HEK293T (cell line): ENCODE results near the gene SLC7A7.
"Not testable (repeated sequence)": the region's sequence is repeated elsewhere in the genome, so short reads cannot be mapped to it uniquely, and the experiment has no call there.

Experiments used
- CTCF ChIA-PET: fragments of 350-600 bp; formaldehyde crosslinking; extraction: SDS; loops from one replicate; lab custom pipeline; 2021; ENCODE audit warnings: antibody characterized with exemption, inconsistent platforms; lab: Yijun Ruan, JAX
- POLR2A ChIA-PET: fragments of 350-600 bp; formaldehyde crosslinking; extraction: SDS; loops from one replicate; lab custom pipeline; 2020; ENCODE audit warnings: antibody characterized with exemption, inconsistent platforms; lab: Yijun Ruan, JAX
- DNase-seq: peaks from one replicate; pipeline ENCODE4 v3.0.0; 2012; ENCODE audit warnings: mixed read lengths; ENCODE audit errors: extremely low spot score
- ARNT ChIP-seq: fragments of 450-650 bp; IDR thresholded peaks from 2 replicates; pipeline ENCODE4 v1.6.1; 2017; ENCODE audit warnings: mild to moderate bottlenecking
- BHLHE40 ChIP-seq: fragments of 450-650 bp; IDR thresholded peaks from 2 replicates; pipeline ENCODE4 v1.6.1; 2016; ENCODE audit warnings: mild to moderate bottlenecking, moderate library complexity, borderline replicate concordance
- CTBP1 ChIP-seq: fragments of 450-650 bp; IDR thresholded peaks from 2 replicates; pipeline ENCODE4 v1.6.1; 2016; ENCODE audit warnings: borderline replicate concordance
- ELF4 ChIP-seq: fragments of 450-650 bp; IDR thresholded peaks from 2 replicates; pipeline ENCODE4 v1.6.1; 2017; ENCODE audit warnings: antibody characterized with exemption
- FOXA1 ChIP-seq: fragments of 450-650 bp; IDR thresholded peaks from 2 replicates; pipeline ENCODE4 v1.6.1; 2016; ENCODE audit warnings: mild to moderate bottlenecking
- FOXK2 ChIP-seq: fragments of 450-650 bp; IDR thresholded peaks from 2 replicates; pipeline ENCODE4 v1.6.1; 2016; ENCODE audit warnings: mild to moderate bottlenecking
- FOXM1 ChIP-seq: fragments of 450-650 bp; IDR thresholded peaks from 2 replicates; pipeline ENCODE4 v1.6.1; 2017; ENCODE audit warnings: mild to moderate bottlenecking, borderline replicate concordance
- HDGF ChIP-seq: fragments of 450-650 bp; IDR thresholded peaks from 2 replicates; pipeline ENCODE4 v1.6.1; 2017; ENCODE audit warnings: antibody characterized with exemption, borderline replicate concordance
- L3MBTL2 ChIP-seq: fragments of 450-650 bp; conservative IDR thresholded peaks from 2 replicates; pipeline ENCODE4 v1.6.1; 2016; ENCODE audit warnings: mild to moderate bottlenecking
- LEF1 ChIP-seq: fragments of 450-650 bp; IDR thresholded peaks from 2 replicates; pipeline ENCODE4 v1.6.1; 2017; ENCODE audit warnings: mild to moderate bottlenecking, borderline replicate concordance
- NFRKB ChIP-seq: fragments of 450-650 bp; IDR thresholded peaks from 2 replicates; pipeline ENCODE4 v1.6.1; 2016; ENCODE audit warnings: mild to moderate bottlenecking, moderate library complexity
- SP1 ChIP-seq: fragments of 450-650 bp; IDR thresholded peaks from 2 replicates; pipeline ENCODE4 v1.6.1; 2017
- SUZ12 ChIP-seq: fragments of 450-650 bp; IDR thresholded peaks from 2 replicates; pipeline ENCODE4 v1.6.1; 2016; ENCODE audit warnings: mild to moderate bottlenecking
- TARDBP ChIP-seq: fragments of 450-650 bp; IDR thresholded peaks from 2 replicates; pipeline ENCODE4 v1.6.1; 2016
- ZNF384 ChIP-seq: fragments of 450-650 bp; IDR thresholded peaks from 2 replicates; pipeline ENCODE4 v1.6.1; 2016
- TF ChIP-seq, protein P1 (sequence below): fragments of 450-650 bp; IDR thresholded peaks from 2 replicates; pipeline ENCODE4 v1.6.1; 2016

Gene SLC7A7

DNA sequence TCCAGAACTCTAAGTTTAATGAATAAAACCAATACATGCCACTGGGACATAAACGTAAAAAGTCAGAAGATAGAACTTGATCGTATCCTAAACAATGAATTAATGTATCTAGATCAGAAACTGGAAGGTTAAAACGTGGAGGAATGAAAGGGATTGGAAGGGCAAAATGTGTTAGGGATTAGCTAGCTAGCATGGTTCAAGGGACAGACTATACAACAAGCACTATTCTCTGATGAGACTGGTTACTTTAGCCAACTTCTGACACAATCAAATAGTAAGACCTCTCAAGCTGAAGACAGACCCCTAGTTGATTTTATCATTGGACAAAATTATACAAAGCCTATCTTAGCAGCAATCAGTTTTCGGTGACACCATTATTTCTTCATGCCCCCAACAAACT lies 67.5 kb downstream of the SLC7A7 start:
- TF ChIP-seq SP1 (no peak), FOXK2 (no peak), NFRKB (no peak), SUZ12 (no peak), LEF1 (no peak), CTBP1 (no peak), ZNF384 (no peak), ELF4 (no peak), BHLHE40 (no peak), TARDBP (no peak), L3MBTL2 (no peak), FOXA1 (no peak)
- TF ChIP-seq, protein P1, sequence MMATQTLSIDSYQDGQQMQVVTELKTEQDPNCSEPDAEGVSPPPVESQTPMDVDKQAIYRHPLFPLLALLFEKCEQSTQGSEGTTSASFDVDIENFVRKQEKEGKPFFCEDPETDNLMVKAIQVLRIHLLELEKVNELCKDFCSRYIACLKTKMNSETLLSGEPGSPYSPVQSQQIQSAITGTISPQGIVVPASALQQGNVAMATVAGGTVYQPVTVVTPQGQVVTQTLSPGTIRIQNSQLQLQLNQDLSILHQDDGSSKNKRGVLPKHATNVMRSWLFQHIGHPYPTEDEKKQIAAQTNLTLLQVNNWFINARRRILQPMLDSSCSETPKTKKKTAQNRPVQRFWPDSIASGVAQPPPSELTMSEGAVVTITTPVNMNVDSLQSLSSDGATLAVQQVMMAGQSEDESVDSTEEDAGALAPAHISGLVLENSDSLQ: no peak
- DNase-seq: no peak
- ChIA-PET CTCF (no interaction called here), POLR2A (interaction anchor here (2.3 kb wide), 1 partner anchor 18 kb away, joined by 16 read pairs; the partner anchor contains the start of gene OXA1L)

DNA sequence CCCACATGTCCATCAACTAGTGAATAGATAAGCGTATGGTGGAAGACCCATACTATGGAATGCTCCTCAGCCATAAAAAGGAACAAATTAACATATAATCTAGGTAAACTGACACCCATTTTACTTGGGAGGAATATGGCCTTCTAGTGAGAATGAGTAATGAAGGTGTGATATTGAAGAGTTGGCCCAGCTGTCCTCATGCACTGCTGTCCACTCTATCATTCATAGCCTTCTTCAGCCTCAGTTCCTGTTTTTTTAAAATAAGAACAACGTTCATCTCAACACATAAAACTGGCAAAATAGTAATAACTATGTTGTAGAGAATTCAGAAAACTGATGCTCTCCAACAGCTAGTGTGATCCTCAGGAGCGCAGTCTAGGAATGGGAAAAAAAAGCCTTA lies 75.2 kb downstream of the SLC7A7 start:
- TF ChIP-seq BHLHE40: no peak
- TF ChIP-seq FOXK2: no peak
- no peak for DNase-seq
- POLR2A ChIA-PET: interaction anchor here (1.7 kb wide), 1 partner anchor 26 kb away, joined by 6 read pairs; the partner anchor contains the start of gene OXA1L
- CTCF ChIA-PET: no interaction called here

DNA sequence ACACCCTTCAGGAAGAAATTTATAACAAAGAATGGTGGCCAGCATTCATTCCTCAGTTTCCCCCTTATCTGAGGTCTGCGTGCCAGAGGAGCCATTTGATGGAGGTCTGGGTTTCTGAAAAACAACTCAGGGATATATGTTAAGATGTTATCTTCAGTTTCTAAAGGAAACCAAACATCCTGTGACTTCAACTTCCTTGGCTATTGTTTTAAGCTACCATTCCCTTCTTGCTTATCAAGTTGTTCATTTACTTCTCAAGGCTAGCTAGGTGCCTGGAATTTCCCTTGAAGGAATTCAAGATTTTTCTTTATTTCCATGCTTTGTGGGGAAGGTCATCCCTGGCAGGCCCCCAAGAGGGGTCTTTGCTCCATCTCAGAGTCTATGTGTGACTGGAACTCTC lies 75.8 kb downstream of the SLC7A7 start:
- no peak for DNase-seq
- ChIA-PET POLR2A (interaction anchor here (1.7 kb wide), 1 partner anchor 26 kb away, joined by 6 read pairs; the partner anchor contains the start of gene OXA1L), CTCF (no interaction called here)
- TF ChIP-seq ELF4 (no peak), ZNF384 (no peak), FOXK2 (no peak), SUZ12 (no peak)

DNA sequence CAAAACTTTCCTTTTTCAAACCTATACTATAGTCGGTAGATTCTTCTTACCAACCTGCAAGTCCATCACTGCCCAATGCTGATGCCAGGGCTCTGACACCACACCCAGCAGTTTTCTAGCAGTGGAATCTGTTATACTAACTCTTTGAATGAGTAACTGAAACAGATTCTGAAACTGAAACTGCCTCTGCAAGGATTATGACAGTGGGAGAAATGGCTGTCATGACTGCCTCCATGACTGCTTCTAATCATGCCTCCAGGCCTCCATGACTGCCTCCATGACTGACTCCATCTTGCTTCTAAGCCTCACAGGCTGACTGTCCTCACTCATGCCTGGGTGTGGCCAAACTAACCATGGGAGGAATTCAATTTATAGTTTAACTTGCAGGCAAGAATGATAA lies 78.2 kb downstream of the SLC7A7 start:
- CTCF ChIA-PET: no interaction called here
- no peak for DNase-seq
- TF ChIP-seq ELF4 (no peak), FOXM1 (no peak), NFRKB (no peak), LEF1 (no peak), FOXK2 (no peak), ARNT (no peak), HDGF (no peak), L3MBTL2 (no peak), CTBP1 (no peak), FOXA1 (no peak), TARDBP (no peak), SUZ12 (no peak), BHLHE40 (no peak), ZNF384 (no peak), SP1 (no peak)
- TF ChIP-seq, protein P1: no peak
- POLR2A ChIA-PET: no interaction called here

DNA sequence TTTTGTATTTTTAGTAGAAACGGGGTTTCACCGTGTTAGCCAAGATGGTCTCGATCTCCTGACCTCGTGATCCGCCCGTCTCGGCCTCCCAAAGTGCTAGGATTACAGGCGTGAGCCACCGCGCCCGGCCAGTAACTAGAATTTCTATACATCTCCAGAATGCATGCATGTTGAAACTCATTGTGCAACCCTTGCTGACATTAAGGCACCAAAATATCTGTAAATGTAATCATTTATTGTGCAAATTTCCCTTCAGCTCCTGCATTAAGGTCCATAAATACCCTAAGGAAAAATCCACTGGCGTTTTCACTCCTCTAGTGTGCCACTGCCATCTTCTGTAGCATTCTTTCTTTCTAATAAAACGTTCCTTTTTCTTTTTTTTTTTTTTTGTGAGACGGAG lies 78.9 kb downstream of the SLC7A7 start:
- DNase-seq, CTCF ChIA-PET, POLR2A ChIA-PET: not testable (repeated sequence)

DNA sequence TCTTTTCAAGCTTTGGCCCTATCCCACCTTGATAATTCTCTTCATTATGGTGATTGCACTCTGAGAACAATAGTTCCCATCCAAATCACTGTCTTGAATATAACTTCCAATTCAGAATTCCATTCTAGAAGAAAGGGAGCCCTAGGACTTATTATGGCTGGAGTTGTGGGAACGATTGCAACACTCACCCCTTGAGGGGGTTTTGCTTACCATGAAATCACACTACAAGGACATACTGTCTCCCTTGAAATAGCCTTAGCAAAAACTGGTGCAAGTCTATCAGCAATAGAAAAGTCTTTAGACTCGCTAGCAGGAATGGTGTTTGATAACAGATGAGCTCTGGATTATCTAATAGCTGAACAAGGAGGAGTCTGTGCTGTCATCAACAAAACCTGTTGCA lies 80.1 kb downstream of the SLC7A7 start:
- ChIA-PET POLR2A (no interaction called here), CTCF (no interaction called here)
- no peak for TF ChIP-seq SP1
- no peak for TF ChIP-seq FOXK2
- no peak for TF ChIP-seq LEF1
- TF ChIP-seq CTBP1: no peak
- TF ChIP-seq TARDBP: no peak
- TF ChIP-seq BHLHE40: no peak
- no peak for TF ChIP-seq L3MBTL2
- no peak for TF ChIP-seq FOXA1
- no peak for DNase-seq

DNA sequence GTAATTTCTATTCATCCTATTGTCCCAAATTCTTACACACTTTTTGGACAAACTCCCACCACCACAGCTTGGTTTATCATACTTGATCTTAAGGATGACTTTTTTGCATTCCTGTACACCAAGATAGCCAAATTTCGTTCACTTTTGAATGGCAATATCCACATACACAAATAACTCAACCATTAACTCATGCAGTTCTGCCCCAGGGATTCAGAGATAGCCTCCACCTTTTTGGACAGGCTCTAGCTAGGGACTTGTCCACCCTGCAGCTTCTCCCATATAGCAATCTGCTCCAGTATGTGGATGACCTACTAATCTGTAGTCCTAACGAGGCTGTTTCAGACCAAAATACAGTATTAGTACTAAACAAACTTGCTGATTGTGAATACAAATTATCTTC lies 81.4 kb downstream of the SLC7A7 start:
- ChIA-PET CTCF (interaction anchor here (0.8 kb wide), 1 partner anchor 144 kb away, joined by 3 read pairs; no protein-coding TSS in a partner anchor), POLR2A (interaction anchor here (1.0 kb wide), 1 partner anchor 13 kb away, joined by 3 read pairs; no protein-coding TSS in a partner anchor)
- no peak for DNase-seq
- no peak for TF ChIP-seq BHLHE40
- TF ChIP-seq CTBP1: no peak

DNA sequence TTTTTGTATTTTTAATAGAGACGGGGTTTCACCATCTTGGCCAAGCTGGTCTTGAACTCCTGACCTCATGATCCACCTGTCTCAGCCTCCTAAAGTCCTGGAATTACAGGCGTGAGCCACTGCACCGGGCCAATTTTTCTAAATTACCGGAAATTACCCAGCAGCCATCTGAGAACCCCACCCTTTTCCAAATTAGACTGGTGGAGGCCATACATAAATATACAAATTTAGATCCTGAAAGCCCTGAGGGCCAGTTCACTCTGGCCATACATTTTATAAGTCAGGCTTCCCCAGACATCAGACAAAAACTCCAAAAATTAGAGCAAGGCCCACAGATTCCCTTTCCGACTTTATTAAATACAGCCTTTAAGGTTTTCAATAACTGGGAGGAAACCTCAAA lies 83.2 kb downstream of the SLC7A7 start:
- CTCF ChIA-PET, DNase-seq, POLR2A ChIA-PET: not testable (repeated sequence)

DNA sequence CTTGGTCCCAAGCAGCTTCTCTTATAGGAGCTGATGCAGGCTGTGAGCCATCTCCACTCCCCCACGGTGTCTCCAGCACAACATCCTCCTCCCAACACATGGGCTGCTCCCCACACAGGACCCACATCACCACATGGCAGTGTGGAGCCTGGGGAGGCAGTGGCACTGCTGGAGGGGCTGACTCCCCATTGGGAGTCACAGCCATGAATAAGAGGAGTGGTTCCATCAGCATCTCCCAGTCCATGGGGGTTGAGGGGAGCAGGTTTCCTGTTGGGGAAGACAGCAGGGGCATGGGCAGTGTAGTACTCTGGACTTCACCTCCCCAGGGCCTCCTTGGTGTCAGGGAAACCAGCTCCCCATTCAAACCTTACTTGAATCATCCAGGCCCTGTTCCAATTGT lies 89.2 kb downstream of the SLC7A7 start:
- CTCF ChIA-PET: no interaction called here
- TF ChIP-seq ZNF384 (no peak), SUZ12 (no peak), TARDBP (no peak), L3MBTL2 (no peak), FOXM1 (no peak), LEF1 (no peak), FOXK2 (no peak), CTBP1 (no peak), NFRKB (no peak), SP1 (no peak)
- TF ChIP-seq, protein P1: no peak
- no peak for DNase-seq
- POLR2A ChIA-PET: no interaction called here

DNA sequence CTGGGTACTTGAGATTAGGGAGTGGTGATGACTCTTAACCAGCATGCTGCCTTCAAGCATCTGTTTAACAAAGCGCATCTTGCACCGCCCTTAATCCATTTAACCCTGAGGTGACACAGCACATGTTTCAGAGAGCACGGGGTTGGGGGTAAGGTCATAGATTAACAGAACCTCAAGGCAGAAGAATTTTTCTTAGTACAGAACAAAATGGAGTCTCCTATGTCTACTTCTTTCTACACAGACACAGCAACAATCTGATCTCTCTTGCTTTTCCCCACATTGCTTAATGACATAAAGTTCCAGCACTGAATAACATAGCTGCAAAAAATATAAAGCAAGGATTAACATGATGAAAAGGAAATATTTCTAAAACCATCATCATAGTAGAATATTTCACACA lies 89.9 kb downstream of the SLC7A7 start:
- CTCF ChIA-PET, DNase-seq, POLR2A ChIA-PET: not testable (repeated sequence)

DNA sequence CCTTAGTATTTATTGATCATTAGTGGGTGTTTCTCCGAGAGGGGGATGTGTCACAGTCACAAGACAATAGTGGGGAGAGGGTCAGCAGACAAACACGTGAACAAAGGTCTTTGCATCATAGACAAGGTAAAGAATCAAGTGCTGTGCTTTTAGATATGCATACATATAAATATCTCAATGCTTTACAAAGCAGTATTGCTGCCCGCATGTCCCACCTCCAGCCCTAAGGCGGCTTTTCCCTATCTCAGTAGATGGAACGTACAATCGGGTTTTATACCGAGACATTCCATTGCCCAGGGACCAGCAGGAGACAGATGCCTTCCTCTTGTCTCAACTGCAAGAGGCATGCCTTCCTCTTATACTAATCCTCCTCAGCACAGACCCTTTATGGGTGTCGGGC lies 90.4 kb downstream of the SLC7A7 start:
- CTCF ChIA-PET, POLR2A ChIA-PET, DNase-seq: not testable (repeated sequence)
